GM23338 (cell line): Measurements from ENCODE around the gene STK24. TPM values are rescaled to one million over a fixed set of nuclear protein-coding genes. Genes with fewer than 3 reads are reported as not detected.

Source experiments
- ATAC-seq: fragments of 200-7000 bp; cut with Tn5 transposase; 3 replicates; pipeline ENCODE4 v1.9.1; 2020
- DNase-seq: peaks from one replicate; pipeline ENCODE4 v3.0.0-alpha.2; 2015; ENCODE audit warnings: low spot score
- H2AFZ ChIP-seq: fragments of 200-600 bp; sonication (generic); 2 replicates; pipeline ENCODE4 v1.8.0; 2016; ENCODE audit warnings: antibody characterized with exemption, mild to moderate bottlenecking, moderate library complexity
- H3F3A ChIP-seq: fragments of 200-600 bp; sonication (generic); replicated peaks from 2 replicates; pipeline ENCODE4 v1.8.0; 2017; ENCODE audit warnings: antibody characterized with exemption, mixed run types, low read depth
- H3K27ac ChIP-seq: fragments of 200-600 bp; sonication (generic); 2 replicates; pipeline ENCODE4 v1.6.1; 2016; ENCODE audit warnings: low read depth
- H3K27me3 ChIP-seq: fragments of 200-600 bp; sonication (generic); 2 replicates; pipeline ENCODE4 v1.8.0; 2016; ENCODE audit warnings: mild to moderate bottlenecking, mixed run types, moderate library complexity; ENCODE audit not compliant: insufficient read depth
- H3K36me3 ChIP-seq: fragments of 200-600 bp; sonication (generic); 2 replicates; pipeline ENCODE4 v1.8.0; 2016; ENCODE audit warnings: mild to moderate bottlenecking; ENCODE audit not compliant: insufficient read depth
- H3K4me1 ChIP-seq: fragments of 200-600 bp; sonication (generic); 2 replicates; pipeline ENCODE4 v1.8.0; 2016; ENCODE audit warnings: mild to moderate bottlenecking, moderate library complexity; ENCODE audit not compliant: insufficient read depth
- H3K4me2 ChIP-seq: fragments of 200-600 bp; sonication (generic); 2 replicates; pipeline ENCODE4 v1.7.1; 2017; ENCODE audit warnings: mixed run types
- H3K4me3 ChIP-seq: fragments of 200-600 bp; sonication (generic); 2 replicates; pipeline ENCODE4 v1.6.1; 2016; ENCODE audit warnings: mixed run types
- H3K79me2 ChIP-seq: fragments of 200-600 bp; sonication (generic); replicated peaks from 2 replicates; pipeline ENCODE4 v1.8.0; 2017; ENCODE audit warnings: mild to moderate bottlenecking; ENCODE audit not compliant: insufficient read depth
- H3K9me2 ChIP-seq: fragments of 200-600 bp; sonication (generic); 2 replicates; pipeline ENCODE4 v1.8.0; 2017; ENCODE audit not compliant: insufficient read depth
- H4K20me1 ChIP-seq: fragments of 200-600 bp; sonication (generic); replicated peaks from 2 replicates; pipeline ENCODE4 v1.8.0; 2017; ENCODE audit warnings: mild to moderate bottlenecking; ENCODE audit not compliant: insufficient read depth
- H3K27ac Mint-ChIP-seq: 2 replicates; pipeline ENCODE4 v1.8.0; 2020; ENCODE audit warnings: inconsistent platforms, mild to moderate bottlenecking, moderate library complexity, mixed read lengths
- H3K27me3 Mint-ChIP-seq: 3 replicates; pipeline ENCODE4 v1.8.0; 2022; ENCODE audit warnings: low read depth, mild to moderate bottlenecking, moderate library complexity, mixed read lengths, inconsistent platforms; ENCODE audit not compliant: insufficient read depth, poor library complexity
- H3K36me3 Mint-ChIP-seq: 3 replicates; pipeline ENCODE4 v1.8.0; 2021; ENCODE audit warnings: low read depth, mild to moderate bottlenecking, inconsistent platforms, moderate library complexity, mixed read lengths
- H3K4me1 Mint-ChIP-seq: 3 replicates; pipeline ENCODE4 v1.8.0; 2020; ENCODE audit warnings: mild to moderate bottlenecking, inconsistent platforms, mixed read lengths
- H3K4me3 Mint-ChIP-seq: 3 replicates; pipeline ENCODE4 v1.8.0; 2021; ENCODE audit warnings: moderate library complexity, mild to moderate bottlenecking, inconsistent platforms, mixed read lengths
- H3K9me3 Mint-ChIP-seq: 3 replicates; pipeline ENCODE4 v1.8.0; 2020; ENCODE audit warnings: moderate library complexity, mild to moderate bottlenecking, inconsistent platforms, mixed read lengths
- ETS1 ChIP-seq: IDR thresholded peaks from 2 replicates; pipeline ENCODE4 v1.6.1; 2016; ENCODE audit warnings: antibody characterized with exemption
- EZH2phosphoT487 ChIP-seq: fragments of 200-600 bp; sonication (generic); IDR thresholded peaks from one replicate; pipeline ENCODE4 v1.8.1; 2018; ENCODE audit warnings: antibody characterized with exemption; ENCODE audit not compliant: unreplicated experiment
- JUNB ChIP-seq: IDR thresholded peaks from one replicate; pipeline ENCODE4 v1.6.1; 2016; ENCODE audit warnings: antibody characterized with exemption; ENCODE audit not compliant: unreplicated experiment
- POLR2AphosphoS5 ChIP-seq: IDR thresholded peaks from 2 replicates; pipeline ENCODE4 v1.6.1; 2016; ENCODE audit warnings: antibody characterized with exemption, low read depth
- REST ChIP-seq: IDR thresholded peaks from one replicate; pipeline ENCODE4 v1.6.1; 2018; ENCODE audit warnings: antibody characterized with exemption; ENCODE audit not compliant: unreplicated experiment
- ZNF114 ChIP-seq: fragments of 250-450 bp; sonication (Bioruptor Pico); IDR thresholded peaks from 2 replicates; pipeline ENCODE4 v1.5.0; 2020; ENCODE audit warnings: mild to moderate bottlenecking, moderate library complexity
- ZNF331 ChIP-seq: fragments of 250-450 bp; sonication (Bioruptor Pico); IDR thresholded peaks from 2 replicates; pipeline ENCODE4 v1.5.0; 2020; ENCODE audit warnings: low read depth, mild to moderate bottlenecking, moderate library complexity
- polyA plus RNA-seq: library from polyadenylated mRNA; unstranded; fragments of >200 nt; fragmentation: Nextera tagmentation; extraction: Ambion mirVana; gene quantifications from 2 replicates; pipeline ENCODE4 v1.2.1, GENCODE V29; 2016
- total RNA-seq: library from RNA; depleted of rRNA; stranded (reverse); fragments of >200 nt; shearing (Covaris generic); gene quantifications from 2 replicates; pipeline ENCODE4 v1.2.3, GENCODE V29; 2014
- TF ChIP-seq, protein P1 (sequence below), 2 experiments: fragments of 200-600 bp in 1 of 2; sonication (generic) in 1 of 2; conservative IDR thresholded peaks; 2 replicates each; pipeline versions ENCODE4 v1.5.1 to v1.6.1; 2016 to 2017; ENCODE audit warnings: antibody characterized with exemption in 2 of 2, low read depth in 2 of 2, mild to moderate bottlenecking in 2 of 2, moderate library complexity in 1 of 2
- TF ChIP-seq, protein P2 (sequence below): fragments of 250-450 bp; sonication (Bioruptor Pico); IDR thresholded peaks from 2 replicates; pipeline ENCODE4 v1.5.0; 2020; ENCODE audit warnings: mild to moderate bottlenecking, moderate library complexity

STK24 gene
- total and polyA plus RNA-seq, 2 experiments from 2014 or later = 56.5 to 144 TPM

DNA sequence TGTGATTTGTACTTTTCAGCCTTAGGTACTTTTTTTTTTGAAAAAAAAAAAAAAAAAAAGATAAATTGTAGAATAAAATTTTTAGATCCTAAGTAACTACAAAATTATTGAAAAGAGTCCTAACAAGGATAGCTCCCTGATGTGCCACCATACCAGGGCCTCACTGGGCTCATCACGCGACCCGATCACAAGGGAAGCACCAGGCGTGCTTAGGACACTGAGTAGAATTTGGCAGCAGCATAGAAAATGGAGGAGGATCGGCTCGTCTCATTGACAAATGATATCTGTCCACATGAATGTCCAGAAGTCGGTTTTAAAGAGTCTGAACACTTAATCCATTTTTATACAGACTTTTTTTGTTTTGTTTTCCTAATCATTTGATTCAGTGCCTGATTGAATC lies 179.0 kb downstream of the STK24 start (continued):
- TF ChIP-seq EZH2phosphoT487 (no peak), ETS1 (no peak), ZNF331 (CRISPR knock-in tag) (no peak), POLR2AphosphoS5 (no peak), ZNF114 (no peak), REST (no peak), JUNB (no peak)

DNA sequence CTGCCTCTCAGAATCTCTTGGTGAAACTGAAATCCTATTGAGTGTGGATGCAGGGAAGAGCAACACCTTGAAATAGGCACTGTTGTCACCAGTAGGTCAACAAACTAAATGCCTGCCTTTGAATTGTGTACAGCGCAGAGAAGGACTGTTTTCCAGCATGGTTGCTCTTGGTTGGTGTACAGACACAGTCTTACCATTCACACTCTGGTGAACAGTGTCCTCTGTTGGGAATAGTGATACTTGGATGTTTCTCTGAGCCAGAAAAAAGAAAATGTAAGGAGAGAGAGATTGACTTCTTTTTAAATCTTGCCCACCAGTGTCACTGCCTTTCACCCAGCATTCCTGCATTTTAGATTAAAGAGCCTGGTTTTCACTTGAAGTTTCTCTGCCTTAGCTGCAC lies 179.7 kb downstream of the STK24 start:
- no peaks in the 10 kb centered on the region for H3K9me3 Mint-ChIP-seq
- no peak overlapping the region for H2AFZ ChIP-seq

More for the DNA sequence above, 179.7 kb downstream of the STK24 start:
- H3K36me3 ChIP-seq = no peaks in the 10 kb centered on the region
- no peak for TF ChIP-seq EZH2phosphoT487
- TF ChIP-seq, protein P1, sequence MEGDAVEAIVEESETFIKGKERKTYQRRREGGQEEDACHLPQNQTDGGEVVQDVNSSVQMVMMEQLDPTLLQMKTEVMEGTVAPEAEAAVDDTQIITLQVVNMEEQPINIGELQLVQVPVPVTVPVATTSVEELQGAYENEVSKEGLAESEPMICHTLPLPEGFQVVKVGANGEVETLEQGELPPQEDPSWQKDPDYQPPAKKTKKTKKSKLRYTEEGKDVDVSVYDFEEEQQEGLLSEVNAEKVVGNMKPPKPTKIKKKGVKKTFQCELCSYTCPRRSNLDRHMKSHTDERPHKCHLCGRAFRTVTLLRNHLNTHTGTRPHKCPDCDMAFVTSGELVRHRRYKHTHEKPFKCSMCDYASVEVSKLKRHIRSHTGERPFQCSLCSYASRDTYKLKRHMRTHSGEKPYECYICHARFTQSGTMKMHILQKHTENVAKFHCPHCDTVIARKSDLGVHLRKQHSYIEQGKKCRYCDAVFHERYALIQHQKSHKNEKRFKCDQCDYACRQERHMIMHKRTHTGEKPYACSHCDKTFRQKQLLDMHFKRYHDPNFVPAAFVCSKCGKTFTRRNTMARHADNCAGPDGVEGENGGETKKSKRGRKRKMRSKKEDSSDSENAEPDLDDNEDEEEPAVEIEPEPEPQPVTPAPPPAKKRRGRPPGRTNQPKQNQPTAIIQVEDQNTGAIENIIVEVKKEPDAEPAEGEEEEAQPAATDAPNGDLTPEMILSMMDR (conservative IDR thresholded peaks at IDR 0.05; ENCODE audit: low read depth in 2 of 2) = peak in 1 of 2 experiments; percentile 14; a peak in 1 of 4 replicates
- TF ChIP-seq, protein P2, sequence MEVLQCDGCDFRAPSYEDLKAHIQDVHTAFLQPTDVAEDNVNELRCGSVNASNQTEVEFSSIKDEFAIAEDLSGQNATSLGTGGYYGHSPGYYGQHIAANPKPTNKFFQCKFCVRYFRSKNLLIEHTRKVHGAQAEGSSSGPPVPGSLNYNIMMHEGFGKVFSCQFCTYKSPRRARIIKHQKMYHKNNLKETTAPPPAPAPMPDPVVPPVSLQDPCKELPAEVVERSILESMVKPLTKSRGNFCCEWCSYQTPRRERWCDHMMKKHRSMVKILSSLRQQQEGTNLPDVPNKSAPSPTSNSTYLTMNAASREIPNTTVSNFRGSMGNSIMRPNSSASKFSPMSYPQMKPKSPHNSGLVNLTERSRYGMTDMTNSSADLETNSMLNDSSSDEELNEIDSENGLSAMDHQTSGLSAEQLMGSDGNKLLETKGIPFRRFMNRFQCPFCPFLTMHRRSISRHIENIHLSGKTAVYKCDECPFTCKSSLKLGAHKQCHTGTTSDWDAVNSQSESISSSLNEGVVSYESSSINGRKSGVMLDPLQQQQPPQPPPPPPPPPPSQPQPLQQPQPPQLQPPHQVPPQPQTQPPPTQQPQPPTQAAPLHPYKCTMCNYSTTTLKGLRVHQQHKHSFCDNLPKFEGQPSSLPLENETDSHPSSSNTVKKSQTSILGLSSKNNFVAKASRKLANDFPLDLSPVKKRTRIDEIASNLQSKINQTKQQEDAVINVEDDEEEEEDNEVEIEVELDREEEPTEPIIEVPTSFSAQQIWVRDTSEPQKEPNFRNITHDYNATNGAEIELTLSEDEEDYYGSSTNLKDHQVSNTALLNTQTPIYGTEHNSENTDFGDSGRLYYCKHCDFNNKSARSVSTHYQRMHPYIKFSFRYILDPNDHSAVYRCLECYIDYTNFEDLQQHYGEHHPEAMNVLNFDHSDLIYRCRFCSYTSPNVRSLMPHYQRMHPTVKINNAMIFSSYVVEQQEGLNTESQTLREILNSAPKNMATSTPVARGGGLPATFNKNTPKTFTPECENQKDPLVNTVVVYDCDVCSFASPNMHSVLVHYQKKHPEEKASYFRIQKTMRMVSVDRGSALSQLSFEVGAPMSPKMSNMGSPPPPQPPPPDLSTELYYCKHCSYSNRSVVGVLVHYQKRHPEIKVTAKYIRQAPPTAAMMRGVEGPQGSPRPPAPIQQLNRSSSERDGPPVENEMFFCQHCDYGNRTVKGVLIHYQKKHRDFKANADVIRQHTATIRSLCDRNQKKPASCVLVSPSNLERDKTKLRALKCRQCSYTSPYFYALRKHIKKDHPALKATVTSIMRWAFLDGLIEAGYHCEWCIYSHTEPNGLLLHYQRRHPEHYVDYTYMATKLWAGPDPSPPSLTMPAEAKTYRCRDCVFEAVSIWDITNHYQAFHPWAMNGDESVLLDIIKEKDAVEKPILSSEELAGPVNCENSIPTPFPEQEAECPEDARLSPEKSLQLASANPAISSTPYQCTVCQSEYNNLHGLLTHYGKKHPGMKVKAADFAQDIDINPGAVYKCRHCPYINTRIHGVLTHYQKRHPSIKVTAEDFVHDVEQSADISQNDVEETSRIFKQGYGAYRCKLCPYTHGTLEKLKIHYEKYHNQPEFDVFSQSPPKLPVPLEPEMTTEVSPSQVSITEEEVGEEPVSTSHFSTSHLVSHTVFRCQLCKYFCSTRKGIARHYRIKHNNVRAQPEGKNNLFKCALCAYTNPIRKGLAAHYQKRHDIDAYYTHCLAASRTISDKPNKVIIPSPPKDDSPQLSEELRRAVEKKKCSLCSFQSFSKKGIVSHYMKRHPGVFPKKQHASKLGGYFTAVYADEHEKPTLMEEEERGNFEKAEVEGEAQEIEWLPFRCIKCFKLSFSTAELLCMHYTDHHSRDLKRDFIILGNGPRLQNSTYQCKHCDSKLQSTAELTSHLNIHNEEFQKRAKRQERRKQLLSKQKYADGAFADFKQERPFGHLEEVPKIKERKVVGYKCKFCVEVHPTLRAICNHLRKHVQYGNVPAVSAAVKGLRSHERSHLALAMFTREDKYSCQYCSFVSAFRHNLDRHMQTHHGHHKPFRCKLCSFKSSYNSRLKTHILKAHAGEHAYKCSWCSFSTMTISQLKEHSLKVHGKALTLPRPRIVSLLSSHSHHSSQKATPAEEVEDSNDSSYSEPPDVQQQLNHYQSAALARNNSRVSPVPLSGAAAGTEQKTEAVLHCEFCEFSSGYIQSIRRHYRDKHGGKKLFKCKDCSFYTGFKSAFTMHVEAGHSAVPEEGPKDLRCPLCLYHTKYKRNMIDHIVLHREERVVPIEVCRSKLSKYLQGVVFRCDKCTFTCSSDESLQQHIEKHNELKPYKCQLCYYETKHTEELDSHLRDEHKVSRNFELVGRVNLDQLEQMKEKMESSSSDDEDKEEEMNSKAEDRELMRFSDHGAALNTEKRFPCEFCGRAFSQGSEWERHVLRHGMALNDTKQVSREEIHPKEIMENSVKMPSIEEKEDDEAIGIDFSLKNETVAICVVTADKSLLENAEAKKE (CRISPR knock-in tag) = no peak
- no peak overlapping the region for H3K4me3 ChIP-seq
- no peaks in the 10 kb centered on the region; the same call in 1 of the 2 replicates for H4K20me1 ChIP-seq
- no peaks in the 10 kb centered on the region for H3K79me2 ChIP-seq
- H3K9me2 ChIP-seq = no peaks in the 10 kb centered on the region
- H3K4me1 ChIP-seq = peaks cover 18% of the 10 kb centered on the region; the same call in 1 of the 2 replicates
- peak overlapping the region; percentile 63; the same call in 1 of the 2 replicates for H3K27ac ChIP-seq
- no peak for DNase-seq
- no peak overlapping the region for H3K4me2 ChIP-seq
- no peak for ATAC-seq
- peaks cover 7% of the 10 kb centered on the region for H3K36me3 Mint-ChIP-seq
- H3K27ac Mint-ChIP-seq = no peak overlapping the region
- H3K27me3 ChIP-seq = no peaks in the 10 kb centered on the region
- H3K27me3 Mint-ChIP-seq = no peaks in the 10 kb centered on the region
- H3K4me1 Mint-ChIP-seq = peaks cover 23% of the 10 kb centered on the region
- H3K4me3 Mint-ChIP-seq = no peak overlapping the region
- no peaks in the 10 kb centered on the region for H3F3A ChIP-seq
